H1 (cell line): ENCODE results near the gene CD68. TPM values are rescaled to one million over a fixed set of nuclear protein-coding genes. Genes with fewer than 3 reads are reported as not detected.

ENCODE experiments used
- CTCF ChIA-PET: fragments of 300-600 bp; sonication (Branson Sonifier 250); formaldehyde crosslinking; loops from one replicate; lab custom pipeline; 2021; ENCODE audit not compliant: partially characterized antibody; lab: Charles Lee
- POLR2A ChIA-PET: fragments of 300-600 bp; sonication (Branson Sonifier 250); formaldehyde crosslinking; loops from one replicate; lab custom pipeline; 2021; ENCODE audit warnings: inconsistent platforms; ENCODE audit not compliant: partially characterized antibody; lab: Charles Lee
- DNase-seq, 2 experiments: peaks; one replicate each; pipeline versions ENCODE4 v3.0.0 to v3.0.0-alpha.2; 2010 to 2022; ENCODE audit warnings: low spot score in 2 of 2, low read depth in 1 of 2, mixed read lengths in 1 of 2
- FAIRE-seq: peaks from 2 replicates; lab custom pipeline; 2011; peaks lifted over from hg19 to GRCh38; lab: Jason Lieb, UNC
- H2AFZ ChIP-seq: 2 replicates; pipeline ENCODE4 v1.8.1; 2012; ENCODE audit warnings: low read length, inconsistent platforms
- H2AK5ac ChIP-seq: 2 replicates; pipeline ENCODE4 v1.6.1; 2013; ENCODE audit warnings: low read depth, low read length
- H2BK120ac ChIP-seq: replicated peaks from 2 replicates; pipeline ENCODE3; 2013; ENCODE audit warnings: low read depth, low read length, inconsistent platforms
- H2BK12ac ChIP-seq: 2 replicates; pipeline ENCODE4 v1.6.1; 2013; ENCODE audit warnings: low read depth, low read length
- H2BK15ac ChIP-seq: 2 replicates; pipeline ENCODE4 v1.6.1; 2013; ENCODE audit warnings: low read length
- H2BK20ac ChIP-seq: 2 replicates; pipeline ENCODE4 v1.6.1; 2013; ENCODE audit warnings: low read length
- H2BK5ac ChIP-seq: 2 replicates; pipeline ENCODE4 v1.6.1; 2013; ENCODE audit warnings: low read depth, low read length
- H3K14ac ChIP-seq: 2 replicates; pipeline ENCODE4 v1.6.1; 2013; ENCODE audit warnings: inconsistent platforms; ENCODE audit not compliant: insufficient read length
- H3K18ac ChIP-seq: 2 replicates; pipeline ENCODE4 v1.6.1; 2013; ENCODE audit warnings: low read length; ENCODE audit errors: extremely low read depth
- H3K23ac ChIP-seq: 2 replicates; pipeline ENCODE4 v1.6.1; 2013; ENCODE audit warnings: inconsistent platforms; ENCODE audit not compliant: insufficient read length
- H3K23me2 ChIP-seq: 2 replicates; pipeline ENCODE4 v1.6.1; 2013; ENCODE audit warnings: low read depth, low read length
- H3K27ac ChIP-seq: 2 replicates; pipeline ENCODE4 v1.6.1; 2011; ENCODE audit warnings: low read depth, low read length, inconsistent platforms
- H3K27me3 ChIP-seq, 4 experiments: replicated peaks in 1 of 4; 1 replicate in 1 of 4; 2 replicates in 3 of 4; pipeline versions ENCODE4 v1.6.1 to v1.8.1; 2011 to 2013; ENCODE audit warnings: low read length in 3 of 4, mild to moderate bottlenecking in 3 of 4, inconsistent platforms in 2 of 4, mixed read lengths in 2 of 4, moderate library complexity in 1 of 4; ENCODE audit not compliant: control insufficient read depth in 3 of 4, insufficient read depth in 3 of 4; ENCODE audit errors: extremely low read depth in 1 of 4
- H3K36me3 ChIP-seq, 4 experiments: 2 replicates each; pipeline versions ENCODE4 v1.6.1 to v1.8.1; 2011 to 2013; ENCODE audit warnings: mild to moderate bottlenecking in 4 of 4, low read length in 3 of 4, moderate library complexity in 2 of 4, control low read depth in 1 of 4, inconsistent platforms in 1 of 4; ENCODE audit not compliant: insufficient read depth in 4 of 4, control insufficient read depth in 2 of 4
- H3K4ac ChIP-seq: replicated peaks from 2 replicates; pipeline ENCODE3; 2013; ENCODE audit warnings: low read length, low read depth, mixed read lengths, inconsistent platforms; ENCODE audit not compliant: insufficient read length
- H3K4me1 ChIP-seq, 4 experiments: replicated peaks in 1 of 4; 1 replicate in 1 of 4; 2 replicates in 3 of 4; pipeline versions ENCODE4 v1.6.1 to v1.8.1; 2011 to 2013; ENCODE audit warnings: low read length in 3 of 4, inconsistent platforms in 2 of 4, mixed read lengths in 1 of 4; ENCODE audit not compliant: insufficient read depth in 4 of 4, control insufficient read depth in 3 of 4
- H3K4me2 ChIP-seq, 2 experiments: 2 replicates each; pipeline versions ENCODE4 v1.6.1 to v1.8.1; 2011 to 2013; ENCODE audit warnings: low read depth in 2 of 2, low read length in 2 of 2, control low read depth in 1 of 2, inconsistent platforms in 1 of 2, mild to moderate bottlenecking in 1 of 2; ENCODE audit not compliant: insufficient read depth in 1 of 2
- H3K4me3 ChIP-seq, 4 experiments: fragments of 200-600, 300-600 bp in 1 of 4; sonication (generic), shearing (Covaris generic), sonication (Bioruptor Twin) in 1 of 4; 2 replicates each; pipeline versions ENCODE4 v1.5.1 to v1.8.1; 2011 to 2016; ENCODE audit warnings: low read length in 4 of 4, low read depth in 3 of 4, control low read depth in 2 of 4, inconsistent platforms in 2 of 4, mild to moderate bottlenecking in 2 of 4, mixed read lengths in 1 of 4, moderate library complexity in 1 of 4; ENCODE audit not compliant: insufficient read depth in 2 of 4; ENCODE audit errors: extremely low read depth in 1 of 4
- H3K56ac ChIP-seq: replicated peaks from 2 replicates; pipeline ENCODE3; 2013; ENCODE audit warnings: low read depth, mild to moderate bottlenecking, mixed read lengths, low read length, inconsistent platforms; ENCODE audit not compliant: insufficient read length
- H3K79me1 ChIP-seq: 2 replicates; pipeline ENCODE4 v1.6.1; 2013; ENCODE audit warnings: low read depth, low read length, control low read depth
- H3K79me2 ChIP-seq, 2 experiments: 2 replicates each; pipeline versions ENCODE4 v1.6.1 to v1.8.1; 2012 to 2013; ENCODE audit warnings: low read length in 2 of 2, mild to moderate bottlenecking in 2 of 2, inconsistent platforms in 1 of 2; ENCODE audit not compliant: insufficient read depth in 2 of 2, control insufficient read depth in 1 of 2
- H3K9ac ChIP-seq, 4 experiments: replicated peaks in 1 of 4; 1 replicate in 1 of 4; 2 replicates in 3 of 4; pipeline versions ENCODE4 v1.6.1 to v1.8.1; 2011 to 2013; ENCODE audit warnings: low read depth in 3 of 4, low read length in 3 of 4, control low read depth in 2 of 4, mild to moderate bottlenecking in 2 of 4, moderate library complexity in 2 of 4, inconsistent platforms in 1 of 4; ENCODE audit errors: extremely low read depth in 1 of 4
- H3K9me3 ChIP-seq, 2 experiments: 2 replicates each; pipeline versions ENCODE4 v1.6.1 to v1.8.1; 2012 to 2013; ENCODE audit warnings: mild to moderate bottlenecking in 2 of 2, moderate library complexity in 2 of 2, control low read depth in 1 of 2, inconsistent platforms in 1 of 2, low read depth in 1 of 2, low read length in 1 of 2, mixed read lengths in 1 of 2; ENCODE audit not compliant: insufficient read depth in 2 of 2
- H4K20me1 ChIP-seq, 2 experiments: replicated peaks in 1 of 2; 2 replicates each; pipeline versions ENCODE3 to v1.8.1; 2011 to 2013; ENCODE audit warnings: inconsistent platforms in 2 of 2, low read length in 2 of 2, mild to moderate bottlenecking in 1 of 2; ENCODE audit not compliant: insufficient read depth in 2 of 2, control insufficient read depth in 1 of 2
- H4K5ac ChIP-seq: 2 replicates; pipeline ENCODE4 v1.6.1; 2013; ENCODE audit warnings: low read length, low read depth, mixed read lengths, inconsistent platforms; ENCODE audit not compliant: insufficient read length
- H4K8ac ChIP-seq: 2 replicates; pipeline ENCODE4 v1.8.0; 2013; ENCODE audit warnings: mild to moderate bottlenecking, moderate library complexity, low read length, inconsistent platforms; ENCODE audit not compliant: insufficient read depth; ENCODE audit errors: extremely low read depth
- H4K91ac ChIP-seq: replicated peaks from 2 replicates; pipeline ENCODE3; 2013; ENCODE audit warnings: low read length, mixed read lengths, inconsistent platforms; ENCODE audit not compliant: insufficient read length
- GABPA ChIP-seq: IDR thresholded peaks from 2 replicates; pipeline ENCODE4 v1.6.1; 2011; ENCODE audit warnings: mild to moderate bottlenecking, low read length, moderate library complexity, borderline replicate concordance; ENCODE audit not compliant: insufficient read depth
- KDM1A ChIP-seq: fragments of 200-600, 300-600 bp; sonication (generic); IDR thresholded peaks from 2 replicates; pipeline ENCODE4 v1.7.1; 2016; ENCODE audit warnings: mild to moderate bottlenecking, low read length, borderline replicate concordance
- MAX ChIP-seq: IDR thresholded peaks from 2 replicates; pipeline ENCODE4 v1.6.1; 2012; ENCODE audit warnings: inconsistent platforms
- NRF1 ChIP-seq: IDR thresholded peaks from 2 replicates; pipeline ENCODE4 v1.6.1; 2011; ENCODE audit warnings: mild to moderate bottlenecking, low read depth, low read length, improper control_type of control experiment
- SP4 ChIP-seq: IDR thresholded peaks from 2 replicates; pipeline ENCODE4 v1.6.1; 2012; ENCODE audit warnings: low read length, inconsistent platforms
- TCF12 ChIP-seq: IDR thresholded peaks from 2 replicates; pipeline ENCODE4 v1.6.1; 2011; ENCODE audit warnings: low read depth, mild to moderate bottlenecking, low read length
- WGBS, 2 experiments: shearing (Covaris generic) in 1 of 2; methylation state at CpG; one replicate each; pipeline versions ENCODE4 v1.1.6 to v1.1.7; 2013 to 2015; ENCODE audit warnings: low lambda C conversion rate in 2 of 2, mixed read lengths in 2 of 2, inconsistent platforms in 1 of 2, low coverage in 1 of 2, missing lambda C conversion rate in 1 of 2; ENCODE audit not compliant: insufficient replicate concordance in 2 of 2, insufficient coverage in 1 of 2, insufficient read length in 1 of 2; ENCODE audit errors: extremely low coverage in 1 of 2, missing lambda C conversion rate in 1 of 2; 5-methylcytosine and 5-hydroxymethylcytosine counted together
- polyA plus RNA-seq, 7 experiments: library from polyadenylated mRNA; depleted of rRNA in 3 of 7; stranded (reverse) in 5 of 7; unstranded in 2 of 7; fragments of >200 nt in 5 of 7; fragments of 200-250 nt in 2 of 7; gene quantifications; 1 replicate in 5 of 7; 2 replicates in 1 of 7; 4 replicates in 1 of 7; pipeline versions ENCODE4 v1.2.1 to v1.2.3, GENCODE V29; 2011 to 2013; ENCODE audit warnings: missing spikeins in 2 of 7, mixed read lengths in 2 of 7
- total RNA-seq: library from RNA; stranded (reverse); fragmentation: NEBNext Ultra II Directional; extraction: Animal tissue kit (Norgen Biotek cat#: 25700); gene quantifications from 2 replicates; pipeline ENCODE4 v1.2.1, GENCODE V29; 2021

The CD68 gene
- total and polyA plus RNA-seq, 2 of the 8 experiments (the other 6 are each of a cell fraction or from before 2014, with no cell fraction given): 0.18 TPM; not detected in 1

GRCh38 chr17:7615265-7615747, 35.9 kb downstream of the CD68 start:
- peak overlapping the region; percentile 48; the same call in 1 of the 2 replicates for H2AFZ ChIP-seq
- no peak for FAIRE-seq

More at GRCh38 chr17:7615265-7615747, 35.9 kb downstream of the CD68 start:
- no peak overlapping the region for H4K5ac ChIP-seq
- CTCF ChIA-PET: interaction anchor here (0.6 to 13.4 kb wide), 11 partner anchors 12 to 300 kb away, joined by 3 to 92 read pairs (median 4); partner anchors contain the start of genes SAT2, SHBG, TP53 and WRAP53
- H3K27ac ChIP-seq: 0 out of 2 replicates have a peak overlapping the region, but pooled peaks have one; percentile 13
- H3K4me3 ChIP-seq: peak overlapping the region; percentile 29 to 54 (median 36); a peak in 6 of 8 replicates
- no peak overlapping the region for H3K14ac ChIP-seq
- no peak overlapping the region for H2BK15ac ChIP-seq
- peaks cover 0 to 5% (median 1%) of the 10 kb centered on the region in 4 experiments; a peak in 4 of 7 replicates for H3K4me1 ChIP-seq
- POLR2A ChIA-PET: interaction anchor here (0.6 to 79.4 kb wide), 10 partner anchors 12 to 86 kb away, joined by 3 to 2272 read pairs (median 10); partner anchors contain the start of genes ATP1B2, CD68, MPDU1 and SAT2
- H3K79me1 ChIP-seq: peaks cover 18% of the 10 kb centered on the region
- no peak overlapping the region for H2BK20ac ChIP-seq
- H2BK12ac ChIP-seq: no peak overlapping the region
- H3K23ac ChIP-seq: no peak overlapping the region
- H3K36me3 ChIP-seq: peaks cover 0 to 5% (median 0%) of the 10 kb centered on the region in 4 experiments; a peak in 2 of 8 replicates
- H3K27me3 ChIP-seq: no peaks in the 10 kb centered on the region
- H3K4me2 ChIP-seq: peak overlapping the region; percentile 55 to 61; a peak in 3 of 4 replicates
- H3K4ac ChIP-seq: no peak overlapping the region
- DNase-seq: no peak
- no peak overlapping the region for H2BK120ac ChIP-seq
- H3K56ac ChIP-seq: no peak overlapping the region
- no peak overlapping the region; the same call in 1 of the 2 replicates for H3K18ac ChIP-seq
- H3K9ac ChIP-seq: no peak overlapping the region; a peak in 2 of 7 replicates
- H4K8ac ChIP-seq: no peak overlapping the region
- peaks cover 6% of the 10 kb centered on the region for H3K23me2 ChIP-seq
- no peak overlapping the region for H2BK5ac ChIP-seq
- no peaks in the 10 kb centered on the region for H3K9me3 ChIP-seq
- H2AK5ac ChIP-seq: no peak overlapping the region
- H3K79me2 ChIP-seq: peaks cover 4 to 31% of the 10 kb centered on the region in 2 experiments; a peak in 3 of 4 replicates
- H4K20me1 ChIP-seq: peaks cover 0 to 9% of the 10 kb centered on the region in 2 experiments
- TF ChIP-seq GABPA: no peak
- no peak for TF ChIP-seq TCF12
- 0 out of 2 replicates have a peak, but pooled peaks have one; percentile 38 for TF ChIP-seq KDM1A
- TF ChIP-seq NRF1: peak; percentile 83
- TF ChIP-seq MAX: peak; percentile 75; the same call in 1 of the 2 replicates
- 0 out of 2 replicates have a peak, but pooled peaks have one; percentile 74 for TF ChIP-seq SP4
- WGBS, 2 experiments: 8% methylated on average over 21 of the region's 28 CpGs; no CpG with 5 or more reads in 1 of the 2 experiments
- H4K91ac ChIP-seq: no peak overlapping the region
